Keratinocyte (primary cell): ENCODE measurements around the gene ST3GAL6.

Source experiments
- EZH2 ChIP-seq: IDR thresholded peaks from one replicate; pipeline ENCODE4 v1.6.1; 2012; ENCODE audit warnings: inconsistent platforms, mild to moderate bottlenecking, low read length, moderate library complexity
- TF ChIP-seq, protein P1 (sequence below), 3 experiments: IDR thresholded peaks in 1 of 3; conservative IDR thresholded peaks in 1 of 3; optimal IDR thresholded peaks in 1 of 3; 2 replicates in 2 of 3; 3 replicates in 1 of 3; pipeline versions ENCODE3 to v1.5.1; 2011; ENCODE audit warnings: low read length in 3 of 3, mild to moderate bottlenecking in 3 of 3, moderate library complexity in 2 of 3, control low read depth in 1 of 3, inconsistent platforms in 1 of 3; ENCODE audit not compliant: insufficient read depth in 2 of 3; ENCODE audit errors: extremely low read depth in 1 of 3

DNA sequence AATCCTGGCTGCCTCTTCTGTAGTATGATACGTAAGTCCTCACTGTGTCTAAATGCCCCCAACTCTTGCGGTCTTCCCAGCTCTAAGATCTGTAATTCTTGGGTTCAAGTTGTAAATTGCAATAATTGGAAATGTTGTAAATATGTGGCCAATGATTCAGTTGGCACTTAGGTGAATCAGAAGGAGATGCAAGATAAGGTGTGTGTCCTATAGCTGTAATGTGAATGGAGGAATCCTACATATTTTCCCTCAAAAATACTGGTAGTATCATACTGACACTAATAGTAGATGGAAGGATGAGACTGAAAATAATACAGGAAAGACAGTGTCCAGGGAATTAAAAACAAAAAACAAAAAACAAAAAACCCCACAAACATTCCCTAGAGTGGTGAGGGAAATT, 3.5 kb upstream of the ST3GAL6 start:
- no peak for TF ChIP-seq EZH2
- TF ChIP-seq, protein P1, sequence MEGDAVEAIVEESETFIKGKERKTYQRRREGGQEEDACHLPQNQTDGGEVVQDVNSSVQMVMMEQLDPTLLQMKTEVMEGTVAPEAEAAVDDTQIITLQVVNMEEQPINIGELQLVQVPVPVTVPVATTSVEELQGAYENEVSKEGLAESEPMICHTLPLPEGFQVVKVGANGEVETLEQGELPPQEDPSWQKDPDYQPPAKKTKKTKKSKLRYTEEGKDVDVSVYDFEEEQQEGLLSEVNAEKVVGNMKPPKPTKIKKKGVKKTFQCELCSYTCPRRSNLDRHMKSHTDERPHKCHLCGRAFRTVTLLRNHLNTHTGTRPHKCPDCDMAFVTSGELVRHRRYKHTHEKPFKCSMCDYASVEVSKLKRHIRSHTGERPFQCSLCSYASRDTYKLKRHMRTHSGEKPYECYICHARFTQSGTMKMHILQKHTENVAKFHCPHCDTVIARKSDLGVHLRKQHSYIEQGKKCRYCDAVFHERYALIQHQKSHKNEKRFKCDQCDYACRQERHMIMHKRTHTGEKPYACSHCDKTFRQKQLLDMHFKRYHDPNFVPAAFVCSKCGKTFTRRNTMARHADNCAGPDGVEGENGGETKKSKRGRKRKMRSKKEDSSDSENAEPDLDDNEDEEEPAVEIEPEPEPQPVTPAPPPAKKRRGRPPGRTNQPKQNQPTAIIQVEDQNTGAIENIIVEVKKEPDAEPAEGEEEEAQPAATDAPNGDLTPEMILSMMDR (optimal IDR thresholded peaks at IDR 0.05 in 1 of 3, IDR thresholded peaks at IDR 0.05 in 1 of 3, conservative IDR thresholded peaks at IDR 0.05 in 1 of 3; ENCODE audit: extremely low read depth in 1 of 3, insufficient read depth in 2 of 3, low read length in 3 of 3) = no peak
